ENCODE measurements around the gene ASCL1.

DNA sequence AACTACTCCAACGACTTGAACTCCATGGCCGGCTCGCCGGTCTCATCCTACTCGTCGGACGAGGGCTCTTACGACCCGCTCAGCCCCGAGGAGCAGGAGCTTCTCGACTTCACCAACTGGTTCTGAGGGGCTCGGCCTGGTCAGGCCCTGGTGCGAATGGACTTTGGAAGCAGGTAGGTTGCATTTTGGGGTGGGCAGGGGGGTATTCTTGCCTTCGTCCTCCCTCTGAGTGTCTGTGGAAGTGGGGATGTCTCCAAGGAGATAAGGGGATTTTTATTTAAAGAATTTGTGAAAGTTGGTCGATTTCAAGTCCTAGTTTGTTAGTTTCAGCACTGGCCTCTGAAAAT lies 1.3 kb downstream of the ASCL1 start:
- no peak for TF ChIP-seq SP1 (CRISPR knock-in tag; conservative IDR thresholded peaks at IDR 0.05)
- TF ChIP-seq GABPB1 (CRISPR knock-in tag; IDR thresholded peaks at IDR 0.05), result no peak
- TF ChIP-seq NR2C2 (CRISPR knock-in tag; IDR thresholded peaks at IDR 0.05), result no peak
